NCI-H2107 treated with DMSO at 0.1 percent for 48 hours (cell line): ENCODE data around the gene PARK7.
A peak's percentile ranks its signal among the peaks of the same experiment; 100 is the strongest.
"Not testable (repeated sequence)": the region's sequence is repeated elsewhere in the genome, so short reads cannot be mapped to it uniquely, and the experiment has no call there.

Experiments used
- DNase-seq: peaks from one replicate; lab custom pipeline; 2025; ENCODE audit not compliant: unreplicated experiment; lab: John Stamatoyannopoulos, UW

Gene PARK7

GRCh38 chr1:7942214-7942921 is 19.1 kb upstream of the PARK7 start:
- DNase-seq: no peak

- no peak for DNase-seq
Observed at GRCh38 chr1:7943251-7943650, 18.3 kb upstream of the PARK7 start.

GRCh38 chr1:7948960-7949359 is 12.6 kb upstream of the PARK7 start:
- no peak for DNase-seq

- DNase-seq: not testable (repeated sequence)
Observed at GRCh38 chr1:7952791-7953190, 8.7 kb upstream of the PARK7 start.

GRCh38 chr1:7953850-7954609 is 7.5 kb upstream of the PARK7 start:
- DNase-seq: peak; percentile 23

GRCh38 chr1:7954683-7955082 is 6.8 kb upstream of the PARK7 start:
- DNase-seq: no peak

- DNase-seq: no peak
Observed at GRCh38 chr1:7956218-7957032, 5.1 kb upstream of the PARK7 start.

- DNase-seq: no peak
Observed at GRCh38 chr1:7960165-7960564, 1.3 kb upstream of the PARK7 start.

- no peak for DNase-seq
Observed at GRCh38 chr1:7960867-7961215, 670 bp upstream of the PARK7 start.

- no peak for DNase-seq
Observed at GRCh38 chr1:7962014-7962335, 464 bp downstream of the PARK7 start.

- DNase-seq: no peak
Observed at GRCh38 chr1:7962636-7963377, 1.3 kb downstream of the PARK7 start.

- DNase-seq: not testable (repeated sequence)
Observed at GRCh38 chr1:7963378-7963730, 1.8 kb downstream of the PARK7 start.

GRCh38 chr1:7963841-7964240 is 2.3 kb downstream of the PARK7 start:
- DNase-seq: not testable (repeated sequence)

GRCh38 chr1:7964476-7964875 is 3.0 kb downstream of the PARK7 start:
- DNase-seq: no peak

- no peak for DNase-seq
Observed at GRCh38 chr1:7967196-7967595, 5.7 kb downstream of the PARK7 start.

- no peak for DNase-seq
Observed at GRCh38 chr1:7967651-7968050, 6.1 kb downstream of the PARK7 start.

GRCh38 chr1:7970246-7970645 is 8.7 kb downstream of the PARK7 start:
- DNase-seq: no peak

- no peak for DNase-seq
Observed at GRCh38 chr1:7971024-7971423, 9.5 kb downstream of the PARK7 start.

- no peak for DNase-seq
Observed at GRCh38 chr1:7972285-7972684, 10.8 kb downstream of the PARK7 start.

- DNase-seq: no peak
Observed at GRCh38 chr1:7973086-7973485, 11.6 kb downstream of the PARK7 start.

- no peak for DNase-seq
Observed at GRCh38 chr1:7975212-7975865, 13.8 kb downstream of the PARK7 start.
